Ammon's horn (tissue), 1 donor: Measurements from ENCODE around the gene SSC5D.
"Not testable (repeated sequence)": the region's sequence is repeated elsewhere in the genome, so short reads cannot be mapped to it uniquely, and the experiment has no call there.

Source experiments
- DNase-seq: peaks from one replicate; pipeline ENCODE4 v3.0.0-alpha.2; 2016; ENCODE audit warnings: low spot score

SSC5D gene

DNA sequence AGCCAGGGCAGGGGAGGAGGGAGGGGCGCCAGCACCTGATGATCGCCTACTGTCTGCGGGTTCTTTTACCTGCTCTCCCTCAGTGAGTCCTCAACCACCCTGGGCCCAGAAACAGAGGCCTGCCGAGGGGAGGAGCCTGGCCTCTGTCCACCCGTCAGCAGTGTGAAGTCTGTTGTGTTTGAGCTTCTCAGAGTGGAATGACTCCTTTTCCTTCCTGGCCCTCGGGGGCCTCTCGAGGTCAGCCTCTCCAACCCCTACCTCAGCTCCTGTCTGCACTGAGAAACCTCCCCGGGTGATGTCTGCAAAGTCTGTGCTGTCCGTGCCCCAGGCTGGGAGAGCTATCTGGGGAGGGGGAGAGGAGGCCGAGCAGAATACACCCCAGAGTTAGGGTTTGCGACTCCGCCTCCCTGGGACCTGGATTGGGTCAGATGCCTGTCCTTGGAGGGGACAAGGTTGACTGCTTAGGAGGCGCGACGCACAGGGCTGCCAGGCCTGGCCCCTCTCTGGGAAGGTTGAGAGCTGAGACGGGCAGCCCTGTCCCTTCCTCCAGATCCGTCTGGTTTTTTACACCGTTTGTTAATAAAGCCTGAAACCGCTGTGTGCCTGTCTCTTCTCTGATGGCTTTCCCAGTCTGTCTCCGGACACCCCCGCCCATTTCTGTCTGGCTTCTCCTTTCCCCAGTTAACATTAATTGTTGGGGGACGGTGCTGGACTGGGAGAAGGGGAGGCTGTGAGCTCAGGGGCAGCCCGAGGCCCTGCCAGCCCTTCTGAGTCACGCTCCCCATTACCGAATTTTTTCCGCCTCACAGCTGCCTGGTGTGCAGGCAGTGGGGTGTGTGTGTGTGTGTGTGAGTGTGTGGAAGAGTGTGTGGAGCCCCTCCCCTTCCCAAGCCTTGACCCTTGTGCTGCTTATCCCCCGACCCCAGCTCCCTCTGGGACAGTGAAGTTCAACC lies 989 bp upstream of the SSC5D start:
- DNase-seq, result no peak

DNA sequence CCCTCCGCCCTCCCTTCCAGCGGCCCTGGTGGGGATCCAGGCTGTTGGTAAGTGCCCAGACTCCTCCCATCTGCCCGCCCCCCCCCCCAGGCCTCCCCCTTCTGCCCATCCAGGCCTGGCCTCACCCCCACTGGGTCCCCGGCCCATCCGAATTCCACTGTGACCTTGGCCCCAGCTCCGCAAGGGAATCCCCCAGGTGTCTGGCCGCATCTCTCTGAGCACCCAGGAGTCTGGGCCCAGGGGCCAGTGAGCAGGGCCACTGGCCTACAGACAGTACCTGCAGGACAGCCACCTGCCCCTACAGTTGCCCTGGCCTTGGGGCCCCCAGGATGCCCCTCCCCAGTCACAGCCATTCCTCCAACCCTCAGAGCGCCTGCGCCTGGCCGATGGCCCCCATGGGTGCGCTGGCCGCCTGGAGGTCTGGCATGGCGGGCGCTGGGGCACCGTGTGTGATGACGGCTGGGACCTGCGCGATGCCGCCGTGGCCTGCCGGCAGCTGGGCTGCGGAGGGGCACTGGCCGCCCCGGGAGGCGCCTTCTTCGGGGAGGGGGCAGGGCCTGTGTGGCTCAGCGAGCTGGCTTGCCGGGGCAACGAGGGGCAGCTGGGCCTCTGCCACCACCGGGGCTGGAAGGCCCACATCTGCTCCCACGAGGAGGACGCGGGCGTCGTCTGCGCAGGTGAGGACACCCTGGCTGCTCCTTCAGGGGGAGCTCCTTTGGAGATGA lies 912 bp downstream of the SSC5D start:
- no peak for DNase-seq

- no peak for DNase-seq
Observed at GRCh38 chr19:55489711-55490477, 1.7 kb downstream of the SSC5D start.

DNA sequence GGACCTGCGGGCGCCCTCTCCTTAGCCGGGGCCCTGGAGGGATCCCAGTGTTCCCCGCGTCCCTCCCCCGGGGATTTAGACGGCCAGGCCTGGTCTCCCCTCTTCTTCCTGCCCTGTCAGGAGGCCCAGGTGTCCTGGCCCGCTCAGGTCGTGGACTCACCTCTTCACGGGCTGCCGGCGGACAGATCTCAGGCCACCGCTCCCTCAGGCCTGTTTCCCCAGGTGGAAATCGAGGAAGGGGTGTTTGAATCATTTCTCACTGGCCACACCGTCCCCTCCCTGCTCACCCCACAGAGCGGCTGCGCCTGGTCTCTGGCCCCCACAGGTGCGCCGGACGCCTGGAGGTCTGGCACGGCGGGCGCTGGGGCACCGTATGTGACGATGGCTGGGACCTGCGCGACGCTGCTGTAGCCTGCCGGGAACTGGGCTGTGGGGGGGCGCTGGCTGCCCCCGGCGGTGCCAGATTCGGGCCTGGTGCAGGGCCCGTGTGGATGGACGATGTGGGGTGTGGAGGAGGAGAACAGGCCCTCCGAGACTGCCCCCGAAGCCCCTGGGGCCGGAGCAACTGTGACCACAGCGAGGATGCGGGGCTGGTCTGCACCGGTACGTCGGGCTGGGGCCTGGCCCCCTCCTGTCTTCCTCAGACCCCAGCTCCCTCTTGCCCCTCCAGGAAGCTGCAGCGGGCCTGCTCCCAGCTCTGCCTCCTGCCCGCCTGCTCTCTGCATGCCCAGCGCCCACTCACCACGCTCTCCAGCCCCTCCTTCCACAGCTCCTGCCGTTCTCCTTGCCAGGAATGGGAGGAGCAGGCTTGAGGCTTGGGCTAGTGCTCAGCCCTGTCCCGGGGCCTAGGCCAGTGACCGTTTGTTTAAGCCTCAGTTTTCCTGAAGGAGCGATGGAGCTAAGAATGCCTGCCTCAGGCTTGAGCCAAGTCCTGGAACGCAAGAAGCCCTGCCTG lies 2.5 kb downstream of the SSC5D start:
- DNase-seq, result no peak

DNA sequence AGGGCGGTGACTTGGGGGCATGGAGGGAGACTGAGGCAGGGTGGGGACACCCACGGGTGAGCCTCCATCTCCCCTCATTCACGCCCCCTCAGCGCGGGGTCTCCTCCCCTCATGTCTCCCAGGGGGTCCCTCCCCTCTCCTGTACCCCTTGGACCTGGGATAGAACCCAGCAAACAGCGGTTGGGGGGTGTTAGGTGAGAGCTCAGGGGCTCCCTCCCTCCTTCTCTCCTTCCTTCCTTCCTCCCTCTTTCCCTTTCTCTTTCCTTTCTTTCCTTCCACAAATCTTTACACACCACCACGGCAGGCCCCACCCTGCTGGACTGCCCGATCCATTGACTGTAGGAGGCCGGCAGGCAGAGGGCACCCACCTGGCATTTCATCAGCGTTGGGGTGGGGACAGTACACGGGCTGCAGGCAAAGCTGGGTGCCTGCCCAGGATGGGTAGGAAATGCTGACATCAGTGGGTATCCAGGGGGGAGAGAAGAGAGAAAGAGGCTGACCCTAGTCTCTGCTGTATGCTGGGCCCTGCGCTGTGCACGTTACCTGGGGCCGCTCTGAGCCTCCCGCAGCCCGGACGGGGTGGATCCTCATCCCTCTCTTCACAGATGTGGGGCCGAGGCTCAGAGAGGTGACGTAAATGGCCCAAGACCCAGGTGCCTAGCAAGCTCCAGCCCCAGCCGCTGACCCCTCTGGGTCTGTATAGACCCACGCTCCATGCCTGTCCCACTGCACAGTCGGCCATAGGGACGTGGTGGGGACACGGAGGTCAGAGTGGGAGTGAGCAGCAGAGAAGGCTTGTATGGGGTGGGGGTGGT lies 3.5 kb downstream of the SSC5D start:
- DNase-seq, result no peak

DNA sequence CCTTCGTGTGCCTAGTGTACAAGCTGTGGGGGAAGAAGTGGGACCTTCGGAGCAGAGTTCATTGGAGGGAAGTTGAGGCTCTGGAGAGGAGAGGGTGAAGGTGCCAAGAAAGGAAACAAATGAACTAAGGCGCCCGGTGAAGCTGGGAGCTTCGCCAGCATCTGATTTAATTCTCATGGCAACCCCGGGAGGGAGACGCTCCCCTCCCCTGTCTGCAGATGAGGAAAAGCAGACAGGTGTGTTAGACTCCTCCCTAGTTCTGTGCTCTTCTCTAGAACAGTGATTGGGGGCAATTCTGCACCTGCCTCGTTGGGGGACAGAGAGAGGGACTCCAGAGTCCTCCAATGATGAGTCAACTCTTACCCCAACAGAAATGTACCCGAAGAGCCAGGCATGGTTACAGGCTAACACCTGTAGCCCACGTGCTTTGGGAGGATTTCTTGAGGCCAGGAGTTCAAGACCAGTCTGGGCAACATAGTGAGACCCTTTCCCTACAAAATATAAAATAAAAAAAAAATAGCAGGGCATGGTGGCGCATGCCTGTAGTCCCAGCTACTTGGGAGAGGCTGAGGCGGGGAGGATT lies 4.2 kb downstream of the SSC5D start:
- no peak for DNase-seq

- DNase-seq, result no peak
Observed at GRCh38 chr19:55493052-55493644, 4.9 kb downstream of the SSC5D start.

GRCh38 chr19:55493645-55494171 lies 5.5 kb downstream of the SSC5D start:
- no peak for DNase-seq

- no peak for DNase-seq
Observed at GRCh38 chr19:55494172-55494761, 6.0 kb downstream of the SSC5D start.

- no peak for DNase-seq
Observed at GRCh38 chr19:55495646-55496349, 7.6 kb downstream of the SSC5D start.

GRCh38 chr19:55496820-55497219 lies 8.6 kb downstream of the SSC5D start:
- DNase-seq, result not testable (repeated sequence)

DNA sequence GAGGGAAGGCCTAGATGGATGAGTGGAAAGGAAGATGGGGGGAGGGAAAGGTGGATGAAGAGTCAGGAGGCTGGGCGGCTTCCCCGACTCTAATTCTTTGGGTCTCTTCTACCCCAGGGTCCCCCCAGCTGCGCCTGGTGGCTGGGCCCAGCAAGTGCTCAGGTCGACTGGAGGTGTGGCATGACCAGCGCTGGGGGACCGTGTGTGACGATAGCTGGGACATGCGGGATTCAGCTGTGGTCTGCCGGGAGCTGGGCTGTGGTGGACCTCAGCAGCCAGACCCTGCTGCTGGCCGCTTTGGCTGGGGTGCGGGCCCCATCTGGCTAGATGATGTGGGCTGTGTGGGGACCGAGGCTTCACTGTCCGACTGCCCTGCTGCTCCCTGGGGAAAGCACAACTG lies 9.5 kb downstream of the SSC5D start:
- no peak for DNase-seq

DNA sequence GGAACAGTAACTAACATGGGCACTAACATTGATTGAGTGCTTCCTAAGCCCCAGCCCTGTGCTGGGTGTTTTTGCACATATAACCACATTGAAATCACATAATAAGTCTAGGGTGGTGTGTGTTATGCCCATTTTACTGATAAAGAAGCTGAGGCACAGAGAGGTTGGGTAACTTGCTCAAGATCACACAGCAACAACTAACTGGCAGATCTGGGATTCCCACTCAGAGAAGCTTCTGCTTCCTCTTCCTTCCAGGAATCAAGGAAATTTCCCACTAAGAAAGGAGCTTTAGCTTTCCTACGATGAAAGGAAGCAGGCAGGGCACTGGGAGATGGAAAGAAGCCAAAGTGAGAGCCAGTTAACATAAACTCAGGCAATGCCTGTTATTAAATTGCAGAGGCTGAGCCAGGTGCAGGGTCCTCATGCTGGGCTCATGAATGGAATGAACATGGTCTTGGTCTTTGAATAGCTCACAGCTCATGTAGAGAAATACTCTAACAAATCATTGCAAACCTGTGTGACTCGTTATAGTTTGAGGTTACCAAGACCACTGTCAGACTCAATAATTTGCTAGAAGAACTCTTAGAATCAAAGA lies 10.1 kb downstream of the SSC5D start:
- no peak for DNase-seq

- no peak for DNase-seq
Observed at GRCh38 chr19:55500368-55500952, 12.2 kb downstream of the SSC5D start.

- no peak for DNase-seq
Observed at GRCh38 chr19:55502197-55502952, 14.1 kb downstream of the SSC5D start.

GRCh38 chr19:55503157-55503501 lies 14.9 kb downstream of the SSC5D start:
- no peak for DNase-seq
